Neural progenitor cell (in vitro differentiated cells): ENCODE measurements around the gene WDR81.

ENCODE experiments used
- EZH2 ChIP-seq: fragments of 200-600 bp; sonication (generic); IDR thresholded peaks from 2 replicates; pipeline ENCODE4 v1.6.1; 2017; ENCODE audit warnings: antibody characterized with exemption, mild to moderate bottlenecking, moderate library complexity
- TF ChIP-seq, protein P1 (sequence below): fragments of 200-600 bp; sonication (generic); IDR thresholded peaks from 2 replicates; pipeline ENCODE4 v1.5.1; 2017; ENCODE audit warnings: antibody characterized with exemption, mild to moderate bottlenecking

DNA sequence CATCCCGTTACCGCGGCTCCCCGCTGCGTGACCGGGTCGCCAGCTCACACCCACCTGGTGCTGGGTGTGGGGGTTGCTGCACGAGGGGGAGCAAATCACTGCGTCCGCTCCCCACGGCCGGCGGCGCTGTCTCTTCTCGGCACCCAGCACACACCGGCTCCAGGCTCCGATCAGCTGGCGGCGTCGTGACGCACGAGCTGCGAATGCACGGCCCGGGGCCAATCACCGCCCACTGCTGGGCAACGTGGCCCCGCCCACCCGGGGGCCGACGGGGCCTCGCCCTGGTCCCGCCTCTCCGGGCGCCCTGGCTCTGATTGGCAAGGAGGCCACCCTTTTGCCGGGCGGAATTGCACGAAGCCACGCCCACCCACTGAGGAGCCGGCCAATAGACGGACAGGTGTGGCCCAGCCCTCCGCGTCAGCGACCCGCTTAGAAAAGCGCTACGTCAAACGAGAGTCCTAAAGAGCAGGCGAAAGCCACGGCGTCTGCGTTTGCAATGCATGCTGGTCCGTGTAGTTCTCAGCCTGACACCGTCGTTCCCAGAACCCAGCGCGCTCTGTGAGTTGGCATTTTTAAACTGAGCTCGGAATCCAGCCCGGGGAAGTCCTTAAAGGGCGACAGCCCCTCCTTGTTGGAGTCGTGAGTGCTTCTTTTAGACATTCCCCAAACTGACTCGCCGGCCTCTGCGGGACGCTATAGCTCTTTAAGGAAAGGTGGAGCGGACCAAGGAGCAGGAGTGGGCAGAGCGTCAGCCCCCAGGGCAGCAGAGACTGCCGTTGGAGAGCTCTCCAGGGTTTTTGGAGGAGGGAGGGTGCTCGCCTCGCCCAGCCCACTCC lies 8.2 kb upstream of the WDR81 start:
- TF ChIP-seq, protein P1, sequence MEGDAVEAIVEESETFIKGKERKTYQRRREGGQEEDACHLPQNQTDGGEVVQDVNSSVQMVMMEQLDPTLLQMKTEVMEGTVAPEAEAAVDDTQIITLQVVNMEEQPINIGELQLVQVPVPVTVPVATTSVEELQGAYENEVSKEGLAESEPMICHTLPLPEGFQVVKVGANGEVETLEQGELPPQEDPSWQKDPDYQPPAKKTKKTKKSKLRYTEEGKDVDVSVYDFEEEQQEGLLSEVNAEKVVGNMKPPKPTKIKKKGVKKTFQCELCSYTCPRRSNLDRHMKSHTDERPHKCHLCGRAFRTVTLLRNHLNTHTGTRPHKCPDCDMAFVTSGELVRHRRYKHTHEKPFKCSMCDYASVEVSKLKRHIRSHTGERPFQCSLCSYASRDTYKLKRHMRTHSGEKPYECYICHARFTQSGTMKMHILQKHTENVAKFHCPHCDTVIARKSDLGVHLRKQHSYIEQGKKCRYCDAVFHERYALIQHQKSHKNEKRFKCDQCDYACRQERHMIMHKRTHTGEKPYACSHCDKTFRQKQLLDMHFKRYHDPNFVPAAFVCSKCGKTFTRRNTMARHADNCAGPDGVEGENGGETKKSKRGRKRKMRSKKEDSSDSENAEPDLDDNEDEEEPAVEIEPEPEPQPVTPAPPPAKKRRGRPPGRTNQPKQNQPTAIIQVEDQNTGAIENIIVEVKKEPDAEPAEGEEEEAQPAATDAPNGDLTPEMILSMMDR = no peak
- TF ChIP-seq EZH2 = no peak
